ENCODE data around the gene CACNA2D3.

- TF ChIP-seq POLR2A (IDR thresholded peaks at IDR 0.05) (no peak), CTCF (IDR thresholded peaks at IDR 0.05) (no peak), EP300 (IDR thresholded peaks at IDR 0.05) (no peak)
These were observed 183.2 kb downstream of the CACNA2D3 start for GRCh38 chr3:54305409-54306099.

Measured in upper lobe of left lung (tissue), 4 donors.